Breast epithelium (tissue), 3 donors: ENCODE results near the gene PUSL1.

Experiments
- POLR2A ChIP-seq: fragments of 450-650 bp; IDR thresholded peaks from one replicate; pipeline ENCODE4 v1.6.1; 2016; ENCODE audit warnings: antibody characterized with exemption, mild to moderate bottlenecking, moderate library complexity
- POLR2AphosphoS5 ChIP-seq, 3 donors: sonication (generic); formaldehyde crosslinking; IDR thresholded peaks; one replicate each; pipeline ENCODE4 v1.6.1; 2017; ENCODE audit warnings: antibody characterized with exemption in 3 of 3
- TF ChIP-seq, protein P1 (sequence below), 3 donors: fragments of 450-650 bp; IDR thresholded peaks; one replicate each; pipeline ENCODE4 v1.5.1; 2016 to 2017; ENCODE audit warnings: antibody characterized with exemption in 3 of 3, mild to moderate bottlenecking in 3 of 3, moderate library complexity in 3 of 3

DNA sequence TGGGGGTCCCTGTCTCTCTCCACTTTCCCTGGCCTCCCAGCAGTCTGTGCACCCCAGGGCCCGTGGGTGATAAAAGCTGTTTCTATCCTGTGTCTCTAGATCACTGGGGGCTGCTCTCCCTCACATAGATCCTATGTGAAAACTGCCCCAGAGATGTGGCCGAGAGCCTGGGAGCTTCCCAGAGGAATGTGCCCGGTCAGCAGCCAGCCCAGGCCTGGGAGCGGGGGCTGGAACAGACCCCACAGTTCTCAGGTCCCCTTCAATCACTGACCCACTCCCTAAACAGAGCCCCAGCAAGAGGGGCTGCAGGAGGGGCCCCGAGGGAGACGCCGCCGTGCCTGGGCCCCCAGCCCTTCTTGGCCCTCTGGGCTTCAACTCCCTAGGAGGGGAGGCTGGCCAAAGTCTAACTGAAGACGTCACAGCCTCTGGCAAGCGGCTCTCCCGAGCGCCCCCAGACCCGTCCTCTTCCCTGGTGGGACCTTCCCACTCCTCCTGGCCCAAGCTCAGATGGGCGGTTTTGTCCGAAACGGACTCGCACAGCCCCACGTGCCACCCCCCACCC is 49.6 kb downstream of the PUSL1 start:
- TF ChIP-seq POLR2AphosphoS5 (IDR thresholded peaks at IDR 0.05), result no peak
- no peak for TF ChIP-seq POLR2A
- TF ChIP-seq, protein P1, sequence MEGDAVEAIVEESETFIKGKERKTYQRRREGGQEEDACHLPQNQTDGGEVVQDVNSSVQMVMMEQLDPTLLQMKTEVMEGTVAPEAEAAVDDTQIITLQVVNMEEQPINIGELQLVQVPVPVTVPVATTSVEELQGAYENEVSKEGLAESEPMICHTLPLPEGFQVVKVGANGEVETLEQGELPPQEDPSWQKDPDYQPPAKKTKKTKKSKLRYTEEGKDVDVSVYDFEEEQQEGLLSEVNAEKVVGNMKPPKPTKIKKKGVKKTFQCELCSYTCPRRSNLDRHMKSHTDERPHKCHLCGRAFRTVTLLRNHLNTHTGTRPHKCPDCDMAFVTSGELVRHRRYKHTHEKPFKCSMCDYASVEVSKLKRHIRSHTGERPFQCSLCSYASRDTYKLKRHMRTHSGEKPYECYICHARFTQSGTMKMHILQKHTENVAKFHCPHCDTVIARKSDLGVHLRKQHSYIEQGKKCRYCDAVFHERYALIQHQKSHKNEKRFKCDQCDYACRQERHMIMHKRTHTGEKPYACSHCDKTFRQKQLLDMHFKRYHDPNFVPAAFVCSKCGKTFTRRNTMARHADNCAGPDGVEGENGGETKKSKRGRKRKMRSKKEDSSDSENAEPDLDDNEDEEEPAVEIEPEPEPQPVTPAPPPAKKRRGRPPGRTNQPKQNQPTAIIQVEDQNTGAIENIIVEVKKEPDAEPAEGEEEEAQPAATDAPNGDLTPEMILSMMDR (IDR thresholded peaks at IDR 0.05), result no peak
